Ascending aorta (tissue), 2 donors: ENCODE results near the gene TOR1AIP1. TPM values are rescaled to one million over a fixed set of nuclear protein-coding genes. Genes with fewer than 3 reads are reported as not detected.

Experiments used
- DNase-seq, 2 donors: peaks; one replicate each; pipeline ENCODE4 v3.0.0-alpha.2; 2019; ENCODE audit warnings: low spot score in 2 of 2
- H3K27ac ChIP-seq, 2 donors: fragments of 200-600 bp; sonication (generic); one replicate each; pipeline ENCODE4 v1.5.1; 2016 to 2017; ENCODE audit warnings: mild to moderate bottlenecking in 1 of 2
- H3K27me3 ChIP-seq: fragments of 200-600 bp; sonication (generic); one replicate; pipeline ENCODE4 v1.5.1; 2017
- H3K36me3 ChIP-seq, 2 donors: fragments of 200-600 bp; sonication (generic); one replicate each; pipeline ENCODE4 v1.5.1; 2016
- H3K4me1 ChIP-seq, 2 donors: fragments of 200-600 bp; sonication (generic); one replicate each; pipeline ENCODE4 v1.5.1; 2016 to 2017; ENCODE audit warnings: mild to moderate bottlenecking in 1 of 2
- H3K4me3 ChIP-seq, 2 donors: fragments of 200-600 bp; sonication (generic); one replicate each; pipeline ENCODE4 v1.5.1; 2016 to 2017; ENCODE audit warnings: mild to moderate bottlenecking in 1 of 2
- H3K9me3 ChIP-seq, 2 donors: fragments of 200-600 bp; sonication (generic); one replicate each; pipeline ENCODE4 v1.5.1; 2016
- intact Hi-C: fragments of 100-400 bp; cut with DNase I; formaldehyde crosslinking; loops from one replicate; pipeline ENCODE4 v1.15.1; 2023
- total RNA-seq: library from RNA; depleted of rRNA; stranded (reverse); fragments of >200 nt; gene quantifications from one replicate; pipeline ENCODE4 v1.1.0, GENCODE V29; 2016
- TF ChIP-seq, protein P1 (sequence below), 3 experiments: fragments of 200-600 bp in 2 of 3; fragments of 450-650 bp in 1 of 3; sonication (generic) in 2 of 3; IDR thresholded peaks; one replicate each; pipeline ENCODE4 v1.5.1; 2016 to 2019; ENCODE audit warnings: antibody characterized with exemption in 3 of 3, mild to moderate bottlenecking in 1 of 3, moderate library complexity in 1 of 3

Gene TOR1AIP1
- total RNA-seq, 1 donor from 2014 or later = 46.6 TPM

DNA sequence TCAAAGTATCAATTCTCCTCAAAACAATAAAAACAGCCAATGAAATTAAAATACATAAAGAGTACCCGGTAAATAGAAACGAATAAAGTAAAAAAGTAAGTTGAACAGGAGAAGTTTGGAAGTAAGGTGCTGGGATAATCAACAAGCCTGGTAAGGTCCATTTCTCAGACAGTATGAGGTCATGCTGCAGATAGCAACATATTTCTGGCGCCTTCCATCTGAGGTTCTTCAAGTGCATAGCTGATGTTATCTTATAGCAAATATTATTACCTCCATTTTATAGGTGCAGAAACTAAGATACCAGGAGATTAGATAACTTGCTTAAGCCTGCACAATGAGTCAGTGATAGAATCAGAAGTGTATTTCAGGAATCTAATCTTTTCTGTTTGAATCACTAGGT, 48.8 kb downstream of the TOR1AIP1 start:
- intact Hi-C loops = no loop called here
- Histone ChIP-seq H3K27ac (no peak overlapping the region), H3K9me3 (no peaks in the 10 kb centered on the region), H3K4me1 (peaks cover 0 to 5% of the 10 kb centered on the region in 2 donors), H3K36me3 (no peaks in the 10 kb centered on the region), H3K4me3 (no peak overlapping the region), H3K27me3 (no peaks in the 10 kb centered on the region)
- no peak for DNase-seq
- TF ChIP-seq, protein P1, sequence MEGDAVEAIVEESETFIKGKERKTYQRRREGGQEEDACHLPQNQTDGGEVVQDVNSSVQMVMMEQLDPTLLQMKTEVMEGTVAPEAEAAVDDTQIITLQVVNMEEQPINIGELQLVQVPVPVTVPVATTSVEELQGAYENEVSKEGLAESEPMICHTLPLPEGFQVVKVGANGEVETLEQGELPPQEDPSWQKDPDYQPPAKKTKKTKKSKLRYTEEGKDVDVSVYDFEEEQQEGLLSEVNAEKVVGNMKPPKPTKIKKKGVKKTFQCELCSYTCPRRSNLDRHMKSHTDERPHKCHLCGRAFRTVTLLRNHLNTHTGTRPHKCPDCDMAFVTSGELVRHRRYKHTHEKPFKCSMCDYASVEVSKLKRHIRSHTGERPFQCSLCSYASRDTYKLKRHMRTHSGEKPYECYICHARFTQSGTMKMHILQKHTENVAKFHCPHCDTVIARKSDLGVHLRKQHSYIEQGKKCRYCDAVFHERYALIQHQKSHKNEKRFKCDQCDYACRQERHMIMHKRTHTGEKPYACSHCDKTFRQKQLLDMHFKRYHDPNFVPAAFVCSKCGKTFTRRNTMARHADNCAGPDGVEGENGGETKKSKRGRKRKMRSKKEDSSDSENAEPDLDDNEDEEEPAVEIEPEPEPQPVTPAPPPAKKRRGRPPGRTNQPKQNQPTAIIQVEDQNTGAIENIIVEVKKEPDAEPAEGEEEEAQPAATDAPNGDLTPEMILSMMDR (IDR thresholded peaks at IDR 0.05) = no peak

DNA sequence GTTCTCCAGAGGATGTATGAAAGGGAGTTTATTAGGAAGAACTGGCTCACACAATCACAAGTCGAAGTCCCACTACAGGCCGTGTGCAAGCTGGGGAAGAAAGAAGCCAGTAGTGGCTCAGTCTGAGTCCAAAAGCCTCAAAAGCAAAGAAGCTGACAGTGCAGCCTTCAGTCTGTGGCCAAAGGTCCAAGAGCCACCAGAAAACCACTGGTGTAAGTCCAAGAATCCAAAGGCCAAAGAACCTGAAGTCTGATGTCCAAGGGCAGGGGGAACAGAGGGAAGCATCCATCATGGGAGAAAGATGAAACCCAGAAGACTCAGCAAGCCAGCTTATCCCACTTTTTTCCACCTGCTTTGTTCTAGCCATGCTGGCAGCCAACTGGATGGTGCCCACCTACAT, 51.1 kb downstream of the TOR1AIP1 start:
- TF ChIP-seq, protein P1 (IDR thresholded peaks at IDR 0.05) = no peak

DNA sequence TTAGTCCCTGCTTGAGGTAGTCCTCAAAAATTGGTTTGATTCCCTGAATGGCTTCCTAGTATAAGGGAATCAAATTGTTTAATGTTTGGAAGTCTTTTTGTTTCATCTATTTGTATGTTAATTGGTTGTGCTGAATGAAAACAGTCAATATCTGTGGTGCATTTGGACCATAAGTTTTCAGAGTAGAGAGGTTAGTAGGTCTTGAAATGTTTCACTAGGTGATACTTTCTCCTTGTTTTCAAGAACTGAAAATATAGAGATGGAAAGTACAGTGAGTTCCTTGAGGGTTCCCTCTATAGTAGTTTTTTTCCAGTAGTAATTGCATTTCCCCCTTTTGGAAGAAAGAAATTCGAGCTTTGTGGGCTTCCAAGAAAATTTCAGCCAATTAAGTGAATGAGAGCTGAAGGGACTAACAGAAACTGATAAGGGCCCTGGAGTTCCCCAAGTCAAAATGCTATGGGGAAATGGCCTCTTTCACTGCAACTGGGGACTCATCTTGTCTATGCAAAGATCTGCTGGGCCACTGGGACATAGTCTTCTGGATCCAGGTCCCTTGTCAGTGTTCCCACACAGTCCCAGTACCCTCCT, 53.9 kb downstream of the TOR1AIP1 start:
- intact Hi-C loops = no loop called here
- TF ChIP-seq, protein P1 (IDR thresholded peaks at IDR 0.05) = no peak
- Histone ChIP-seq H3K27me3 (no peaks in the 10 kb centered on the region), H3K27ac (no peak overlapping the region), H3K4me3 (no peak overlapping the region), H3K4me1 (no peaks in the 10 kb centered on the region), H3K9me3 (no peaks in the 10 kb centered on the region), H3K36me3 (no peaks in the 10 kb centered on the region)
- DNase-seq = no peak

More for the DNA sequence above, 51.1 kb downstream of the TOR1AIP1 start:
- Histone ChIP-seq H3K36me3 (no peaks in the 10 kb centered on the region), H3K4me3 (no peak overlapping the region), H3K9me3 (no peaks in the 10 kb centered on the region), H3K4me1 (peaks cover 0 to 5% of the 10 kb centered on the region in 2 donors), H3K27ac (no peak overlapping the region), H3K27me3 (no peaks in the 10 kb centered on the region)
- no peak for DNase-seq
- intact Hi-C loops = no loop called here

DNA sequence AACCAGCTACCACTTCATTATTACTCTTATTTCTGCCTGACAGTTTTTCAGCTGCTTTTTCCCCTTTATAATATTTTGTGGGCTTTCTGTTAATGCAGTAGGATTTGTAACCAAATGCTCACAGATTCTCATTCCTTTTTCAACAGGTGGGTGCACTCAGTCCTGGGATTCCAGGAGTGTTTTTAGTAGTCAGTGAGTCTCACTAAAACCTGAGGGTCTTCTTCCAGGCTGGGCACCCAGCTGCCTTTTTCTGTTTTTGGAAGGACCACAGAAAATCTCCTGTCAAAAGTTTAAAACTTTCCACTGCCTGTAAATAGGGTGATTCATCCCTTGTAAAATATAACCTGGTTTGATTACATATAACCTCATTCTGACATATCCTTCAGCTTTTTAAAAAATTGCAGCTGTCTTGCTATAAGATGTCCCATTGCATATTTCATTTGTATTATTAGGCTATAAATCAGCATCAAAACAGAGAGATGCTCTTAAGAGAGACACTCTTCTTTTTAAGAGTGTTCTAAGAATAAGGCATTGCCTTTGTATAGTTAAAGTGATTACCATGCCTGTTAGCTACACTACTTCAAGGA, 55.7 kb downstream of the TOR1AIP1 start:
- Histone ChIP-seq H3K9me3 (no peaks in the 10 kb centered on the region), H3K4me3 (no peak overlapping the region), H3K27ac (no peak overlapping the region), H3K27me3 (no peaks in the 10 kb centered on the region), H3K4me1 (no peaks in the 10 kb centered on the region), H3K36me3 (no peaks in the 10 kb centered on the region)
- TF ChIP-seq, protein P1 (IDR thresholded peaks at IDR 0.05) = no peak
- no peak for DNase-seq
- intact Hi-C loops = no loop called here

DNA sequence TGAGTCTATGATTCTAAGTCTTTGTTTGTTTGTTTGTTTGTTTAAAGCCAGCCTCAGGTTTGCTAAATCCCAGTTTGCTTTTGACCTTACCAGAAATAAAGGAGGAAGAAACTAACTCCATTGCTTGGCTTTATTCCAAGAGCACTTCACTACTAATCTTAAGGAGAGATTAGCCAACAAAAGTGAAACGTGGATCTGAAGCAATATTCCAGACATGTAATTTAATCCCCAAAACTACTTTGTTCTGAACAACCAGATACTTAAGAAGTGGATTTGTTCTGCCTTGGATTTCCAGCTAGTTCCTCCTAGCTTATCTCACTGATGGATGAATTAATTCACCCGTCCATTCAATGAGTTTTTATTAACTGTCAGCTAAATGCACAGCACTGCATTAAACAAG, 56.7 kb downstream of the TOR1AIP1 start:
- Histone ChIP-seq H3K9me3 (no peaks in the 10 kb centered on the region), H3K27me3 (no peaks in the 10 kb centered on the region), H3K36me3 (no peaks in the 10 kb centered on the region), H3K4me3 (no peak overlapping the region), H3K4me1 (no peaks in the 10 kb centered on the region), H3K27ac (no peak overlapping the region)
- TF ChIP-seq, protein P1 (IDR thresholded peaks at IDR 0.05) = no peak
- intact Hi-C loops = no loop called here
- no peak for DNase-seq
